ENCODE results near the gene BICDL2. TPM values are rescaled to one million over a fixed set of nuclear protein-coding genes. Genes with fewer than 3 reads are reported as not detected.

Gene BICDL2
- total RNA-seq, 4 donors from 2014 or later, result 0.31 to 3.1 (median 0.31) TPM; not detected in 1

DNA sequence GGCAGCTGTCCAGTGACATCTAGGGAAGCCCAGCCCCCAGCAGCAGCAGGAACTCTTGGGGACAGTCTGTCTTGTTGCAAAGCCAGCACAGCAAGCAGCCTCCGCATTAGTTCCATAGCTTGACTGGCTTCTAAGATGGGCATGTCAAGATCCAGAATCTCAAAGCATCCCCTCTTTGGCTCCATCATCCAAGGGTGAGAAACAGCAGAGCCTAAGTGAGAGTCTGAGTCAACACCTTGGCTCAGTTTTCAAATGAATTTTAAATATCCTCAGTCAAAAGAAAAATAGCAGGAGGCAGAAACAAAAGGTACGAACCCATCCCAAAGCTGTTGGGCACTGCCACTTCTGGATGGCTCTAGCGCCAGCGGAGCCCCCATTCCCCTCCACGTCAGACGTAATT is 21.8 kb downstream of the BICDL2 start:
- no peak for TF ChIP-seq POLR2AphosphoS5 (IDR thresholded peaks at IDR 0.05)
- TF ChIP-seq, protein P1, sequence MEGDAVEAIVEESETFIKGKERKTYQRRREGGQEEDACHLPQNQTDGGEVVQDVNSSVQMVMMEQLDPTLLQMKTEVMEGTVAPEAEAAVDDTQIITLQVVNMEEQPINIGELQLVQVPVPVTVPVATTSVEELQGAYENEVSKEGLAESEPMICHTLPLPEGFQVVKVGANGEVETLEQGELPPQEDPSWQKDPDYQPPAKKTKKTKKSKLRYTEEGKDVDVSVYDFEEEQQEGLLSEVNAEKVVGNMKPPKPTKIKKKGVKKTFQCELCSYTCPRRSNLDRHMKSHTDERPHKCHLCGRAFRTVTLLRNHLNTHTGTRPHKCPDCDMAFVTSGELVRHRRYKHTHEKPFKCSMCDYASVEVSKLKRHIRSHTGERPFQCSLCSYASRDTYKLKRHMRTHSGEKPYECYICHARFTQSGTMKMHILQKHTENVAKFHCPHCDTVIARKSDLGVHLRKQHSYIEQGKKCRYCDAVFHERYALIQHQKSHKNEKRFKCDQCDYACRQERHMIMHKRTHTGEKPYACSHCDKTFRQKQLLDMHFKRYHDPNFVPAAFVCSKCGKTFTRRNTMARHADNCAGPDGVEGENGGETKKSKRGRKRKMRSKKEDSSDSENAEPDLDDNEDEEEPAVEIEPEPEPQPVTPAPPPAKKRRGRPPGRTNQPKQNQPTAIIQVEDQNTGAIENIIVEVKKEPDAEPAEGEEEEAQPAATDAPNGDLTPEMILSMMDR (IDR thresholded peaks at IDR 0.05), result no peak
- no peak for TF ChIP-seq POLR2A (IDR thresholded peaks at IDR 0.05)
- no peak for TF ChIP-seq EP300 (IDR thresholded peaks at IDR 0.05)
- no peaks in the 10 kb centered on the region for H3K9me3 ChIP-seq
- H3K36me3 ChIP-seq, result no peaks in the 10 kb centered on the region
- no peak overlapping the region for H3K27ac ChIP-seq
- no peak overlapping the region for H3K4me3 ChIP-seq
- 70 to 73% methylated on average over 2 of the region's 6 CpGs for WGBS, 2 donors (ENCODE audit: low coverage in 1 of 2)
- ATAC-seq, result no peak
- peaks cover 88% of the 10 kb centered on the region for H3K27me3 ChIP-seq
- peaks cover 0 to 16% (median 4%) of the 10 kb centered on the region in 3 donors for H3K4me1 ChIP-seq

DNA sequence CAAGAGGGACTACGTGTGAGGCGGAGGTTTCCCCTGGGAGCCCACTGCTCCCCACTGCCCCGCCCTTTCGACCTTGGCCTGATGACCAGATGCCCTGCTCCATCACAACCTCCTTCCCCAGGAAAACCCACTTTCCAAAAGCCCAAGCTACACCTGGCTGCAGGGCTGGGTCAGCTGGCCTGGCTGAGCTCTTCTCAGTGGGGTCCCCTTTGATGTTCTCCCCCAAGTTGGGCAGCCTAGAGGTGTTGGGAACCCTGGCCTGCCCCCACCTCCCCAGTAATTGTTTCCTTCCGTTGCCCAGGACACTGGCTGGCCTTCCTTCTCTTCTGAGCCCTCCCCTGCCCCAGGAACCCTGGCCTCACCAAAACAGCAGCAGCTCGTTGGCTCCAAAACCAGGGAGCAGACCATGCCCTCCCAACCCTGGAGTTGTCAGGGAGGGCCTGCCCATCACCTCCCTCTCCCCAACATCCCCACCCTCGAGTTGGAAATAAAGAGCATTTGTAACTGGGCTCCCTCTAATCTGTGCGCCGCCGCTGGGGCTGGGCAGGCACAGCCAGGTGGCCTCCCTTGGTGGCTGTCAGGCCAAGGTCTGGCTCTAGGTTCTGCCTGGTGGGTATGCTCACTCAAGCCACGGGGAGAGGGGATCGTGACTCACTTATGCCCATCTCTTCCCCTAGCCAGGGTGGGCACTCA is 22.6 kb downstream of the BICDL2 start:
- H3K27me3 ChIP-seq, result peaks cover 93% of the 10 kb centered on the region
- WGBS, 2 donors (ENCODE audit: low coverage in 1 of 2), result 0 to 38% methylated on average over 1 to 2 of the region's 12 CpGs
- TF ChIP-seq, protein P1 (IDR thresholded peaks at IDR 0.05), result no peak
- TF ChIP-seq POLR2A (IDR thresholded peaks at IDR 0.05), result no peak
- TF ChIP-seq EP300 (IDR thresholded peaks at IDR 0.05), result no peak
- TF ChIP-seq POLR2AphosphoS5 (IDR thresholded peaks at IDR 0.05), result no peak

DNA sequence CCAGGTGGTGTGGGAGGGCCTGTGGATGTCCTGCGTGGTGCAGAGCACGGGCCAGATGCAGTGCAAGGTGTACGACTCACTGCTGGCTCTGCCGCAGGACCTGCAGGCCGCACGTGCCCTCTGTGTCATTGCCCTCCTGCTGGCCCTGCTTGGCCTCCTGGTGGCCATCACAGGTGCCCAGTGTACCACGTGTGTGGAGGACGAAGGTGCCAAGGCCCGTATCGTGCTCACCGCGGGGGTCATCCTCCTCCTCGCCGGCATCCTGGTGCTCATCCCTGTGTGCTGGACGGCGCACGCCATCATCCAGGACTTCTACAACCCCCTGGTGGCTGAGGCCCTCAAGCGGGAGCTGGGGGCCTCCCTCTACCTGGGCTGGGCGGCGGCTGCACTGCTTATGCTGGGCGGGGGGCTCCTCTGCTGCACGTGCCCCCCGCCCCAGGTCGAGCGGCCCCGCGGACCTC is 23.2 kb downstream of the BICDL2 start:
- no peaks in the 10 kb centered on the region for H3K36me3 ChIP-seq
- H3K9me3 ChIP-seq, result no peaks in the 10 kb centered on the region
- H3K27ac ChIP-seq, result no peak overlapping the region
- no CpG with 5 or more reads among the region's 27 CpGs for WGBS, 2 donors (ENCODE audit: low coverage in 1 of 2)
- H3K27me3 ChIP-seq, result peaks cover 93% of the 10 kb centered on the region
- H3K4me3 ChIP-seq, result no peak overlapping the region
- ATAC-seq, result no peak
- H3K4me1 ChIP-seq, result peaks cover 0 to 9% (median 0%) of the 10 kb centered on the region in 3 donors
- TF ChIP-seq POLR2AphosphoS5 (IDR thresholded peaks at IDR 0.05) (no peak), EP300 (IDR thresholded peaks at IDR 0.05) (no peak), POLR2A (IDR thresholded peaks at IDR 0.05) (no peak)
- TF ChIP-seq, protein P1 (IDR thresholded peaks at IDR 0.05), result no peak

More for the DNA sequence above, 22.6 kb downstream of the BICDL2 start:
- no peaks in the 10 kb centered on the region for H3K36me3 ChIP-seq
- H3K27ac ChIP-seq, result no peak overlapping the region
- H3K9me3 ChIP-seq, result no peaks in the 10 kb centered on the region
- peaks cover 0 to 9% (median 0%) of the 10 kb centered on the region in 3 donors for H3K4me1 ChIP-seq
- ATAC-seq, result no peak
- no peak overlapping the region for H3K4me3 ChIP-seq

DNA sequence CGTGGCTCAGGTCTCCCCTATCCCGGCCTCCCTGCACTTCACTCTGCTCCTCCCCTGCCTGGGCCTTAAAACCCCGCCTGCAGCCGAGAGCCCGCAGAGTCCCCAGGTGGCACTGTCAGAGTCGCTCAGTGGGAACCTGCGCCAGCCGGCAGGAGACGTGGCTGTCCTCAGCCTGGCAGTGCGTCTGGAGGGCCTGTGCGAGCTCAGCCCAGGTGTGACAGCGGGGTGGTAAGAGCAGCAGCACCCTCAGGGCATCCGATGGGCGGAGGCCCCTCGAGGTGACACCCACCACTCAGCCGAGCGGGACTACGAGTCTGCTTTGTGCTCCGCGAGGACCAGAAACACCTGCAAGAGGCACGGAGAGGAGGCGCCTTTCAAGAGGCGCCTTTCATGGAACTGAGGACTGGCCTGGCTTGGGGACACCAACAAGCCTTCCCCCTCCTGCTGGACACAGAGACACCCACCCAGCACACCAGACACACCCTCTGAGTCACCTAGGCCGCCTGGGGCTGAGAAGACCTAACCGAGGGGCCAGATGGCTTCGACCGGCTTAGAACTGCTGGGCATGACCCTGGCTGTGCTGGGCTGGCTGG is 23.8 kb downstream of the BICDL2 start, which contains the start of gene CLDN9:
Gene CLDN9 (plus strand): TSS at position 96 of the 593 bp plus-strand sequence. CDS start 440 bp downstream, at position 536.
- H3K4me1 ChIP-seq, result peaks cover 0 to 5% (median 0%) of the 10 kb centered on the region in 3 donors
- no peak within 1 kb of the TSS for H3K27ac ChIP-seq
- TF ChIP-seq, protein P1 (IDR thresholded peaks at IDR 0.05), result no peak
- TF ChIP-seq EP300 (IDR thresholded peaks at IDR 0.05) (no peak), POLR2A (IDR thresholded peaks at IDR 0.05) (no peak), POLR2AphosphoS5 (IDR thresholded peaks at IDR 0.05) (no peak)
- no peaks in the 10 kb centered on the region for H3K36me3 ChIP-seq
- WGBS, 2 donors (ENCODE audit: low coverage in 1 of 2), result no CpG with 5 or more reads among the region's 27 CpGs
- H3K9me3 ChIP-seq, result no peaks in the 10 kb centered on the region
- no peak for ATAC-seq
- no peak within 1 kb of the TSS for H3K4me3 ChIP-seq
- peaks cover 93% of the 10 kb centered on the region for H3K27me3 ChIP-seq

Data from gastroesophageal sphincter (tissue), 4 donors.